Activated T-cell treated with anti-CD3 and anti-CD28 coated beads, Interleukin-2, amount 50 U/mL, for 1 hour (primary cell): ENCODE results near the gene CABLES1.
"Not testable (repeated sequence)": the region's sequence is repeated elsewhere in the genome, so short reads cannot be mapped to it uniquely, and the experiment has no call there.

Experiments used
- DNase-seq: peaks from one replicate; pipeline ENCODE4 v3.0.0-alpha.2; 2020

CABLES1 gene

GRCh38 chr18:23247896-23248295 is 112.6 kb downstream of the CABLES1 start:
- DNase-seq = no peak

- DNase-seq = no peak
Observed at GRCh38 chr18:23248826-23249225, 113.5 kb downstream of the CABLES1 start.

GRCh38 chr18:23249348-23249747 is 114.1 kb downstream of the CABLES1 start:
- no peak for DNase-seq

GRCh38 chr18:23250893-23251656 is 115.8 kb downstream of the CABLES1 start:
- DNase-seq = no peak

GRCh38 chr18:23253630-23254029 is 118.3 kb downstream of the CABLES1 start:
- DNase-seq = no peak

- DNase-seq = no peak
Observed at GRCh38 chr18:23257137-23257536, 121.9 kb downstream of the CABLES1 start.

GRCh38 chr18:23257686-23258565 is 122.6 kb downstream of the CABLES1 start:
- no peak for DNase-seq

GRCh38 chr18:23258566-23259469 is 123.5 kb downstream of the CABLES1 start:
- no peak for DNase-seq

- peak; percentile 26 for DNase-seq
Observed at GRCh38 chr18:23259701-23260681, 124.7 kb downstream of the CABLES1 start.

GRCh38 chr18:23260926-23261590 is 125.8 kb downstream of the CABLES1 start:
- no peak for DNase-seq

- DNase-seq = no peak
Observed at GRCh38 chr18:23263551-23264235, 128.4 kb downstream of the CABLES1 start.

- no peak for DNase-seq
Observed at GRCh38 chr18:23265682-23266399, 130.6 kb downstream of the CABLES1 start.

GRCh38 chr18:23266717-23267446 is 131.6 kb downstream of the CABLES1 start:
- no peak for DNase-seq

- no peak for DNase-seq
Observed at GRCh38 chr18:23267447-23267776, 132.1 kb downstream of the CABLES1 start.

- no peak for DNase-seq
Observed at GRCh38 chr18:23268641-23269040, 133.4 kb downstream of the CABLES1 start.

GRCh38 chr18:23269068-23269467 is 133.8 kb downstream of the CABLES1 start:
- DNase-seq = not testable (repeated sequence)

GRCh38 chr18:23269928-23270327 is 134.6 kb downstream of the CABLES1 start:
- DNase-seq = no peak

GRCh38 chr18:23270986-23271680 is 135.8 kb downstream of the CABLES1 start:
- no peak for DNase-seq
